Hematopoietic multipotent progenitor cell treated with erythropoietin and hydrocortisone succinate and interleukin-3 and kit ligand, for 17 days (in vitro differentiated cells): ENCODE results near the gene ARHGAP22.

Experiments used
- DNase-seq: peaks from one replicate; pipeline ENCODE4 v3.0.0-alpha.2; 2015; ENCODE audit warnings: low spot score

ARHGAP22 gene

DNA sequence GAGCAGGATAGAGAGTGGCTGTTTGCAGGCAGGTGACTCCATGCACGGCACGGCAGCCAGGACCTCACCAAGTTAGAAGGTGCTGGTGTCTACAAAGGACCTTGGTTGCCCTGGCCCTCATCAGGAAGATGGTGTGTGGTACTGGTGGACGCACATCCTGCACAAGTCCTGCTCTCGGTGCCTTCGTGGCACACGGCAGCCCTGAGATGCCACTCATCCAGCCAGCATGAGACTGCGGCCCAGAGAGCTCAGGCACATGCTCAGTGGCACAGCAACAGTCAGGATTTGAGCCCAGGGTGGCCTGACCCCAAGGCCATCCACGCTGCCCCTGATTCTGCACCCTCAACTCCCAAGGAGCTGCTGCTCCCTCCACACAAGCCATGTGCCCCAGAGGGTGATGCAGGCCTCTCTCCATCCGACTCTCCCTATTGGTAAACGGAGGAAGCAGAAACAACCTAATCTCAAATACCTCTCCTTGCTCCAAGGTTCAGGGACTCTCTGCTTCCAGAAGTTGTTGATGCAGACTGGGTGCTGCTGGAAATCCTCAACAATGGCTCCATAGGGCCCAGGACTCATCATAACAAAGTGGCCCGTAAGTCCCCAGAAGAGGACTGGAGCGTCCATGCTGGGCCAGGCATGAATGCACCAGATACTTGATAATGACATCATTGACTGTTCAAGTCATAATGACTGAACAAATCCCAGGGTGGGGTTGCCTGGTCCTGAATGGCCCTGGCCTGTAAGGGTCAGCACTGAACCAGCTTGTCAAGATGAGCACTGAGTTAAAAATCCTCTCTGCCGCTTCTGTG, 93.6 kb downstream of the ARHGAP22 start:
- DNase-seq = no peak

DNA sequence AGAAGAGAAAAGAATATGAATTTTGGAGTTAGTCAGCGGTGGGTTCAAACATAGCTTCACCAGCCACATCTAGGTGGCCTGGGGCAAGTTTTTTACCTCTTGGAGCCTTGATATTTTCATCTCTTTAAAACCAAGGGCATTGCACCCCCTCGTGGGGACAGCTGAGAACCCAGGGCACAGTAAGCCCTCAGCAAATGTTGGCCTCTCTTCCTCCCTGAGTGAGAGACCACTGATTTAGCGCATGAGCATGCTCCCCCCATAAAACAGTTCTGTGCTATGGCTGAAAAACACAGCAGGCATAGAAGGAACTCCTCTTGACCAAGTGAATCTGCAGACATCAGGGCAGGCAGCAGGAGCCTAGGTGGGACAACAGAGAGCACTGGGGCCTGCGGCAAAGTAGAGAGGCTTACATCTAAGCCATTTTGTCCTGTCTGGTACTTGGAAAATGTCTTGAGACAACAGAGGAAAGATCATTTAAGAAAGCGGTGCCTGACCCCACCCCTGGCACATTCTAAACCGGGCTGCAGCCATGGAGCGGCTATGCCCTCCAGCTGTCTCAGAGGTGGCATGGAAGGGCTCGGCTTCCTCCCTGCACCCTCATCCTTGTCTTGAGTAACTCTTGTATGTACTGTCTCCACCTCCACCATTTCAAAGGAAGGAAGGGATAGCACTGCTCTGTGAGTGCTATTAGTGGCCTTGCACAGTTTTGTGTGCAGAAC, 94.7 kb downstream of the ARHGAP22 start:
- DNase-seq = no peak

DNA sequence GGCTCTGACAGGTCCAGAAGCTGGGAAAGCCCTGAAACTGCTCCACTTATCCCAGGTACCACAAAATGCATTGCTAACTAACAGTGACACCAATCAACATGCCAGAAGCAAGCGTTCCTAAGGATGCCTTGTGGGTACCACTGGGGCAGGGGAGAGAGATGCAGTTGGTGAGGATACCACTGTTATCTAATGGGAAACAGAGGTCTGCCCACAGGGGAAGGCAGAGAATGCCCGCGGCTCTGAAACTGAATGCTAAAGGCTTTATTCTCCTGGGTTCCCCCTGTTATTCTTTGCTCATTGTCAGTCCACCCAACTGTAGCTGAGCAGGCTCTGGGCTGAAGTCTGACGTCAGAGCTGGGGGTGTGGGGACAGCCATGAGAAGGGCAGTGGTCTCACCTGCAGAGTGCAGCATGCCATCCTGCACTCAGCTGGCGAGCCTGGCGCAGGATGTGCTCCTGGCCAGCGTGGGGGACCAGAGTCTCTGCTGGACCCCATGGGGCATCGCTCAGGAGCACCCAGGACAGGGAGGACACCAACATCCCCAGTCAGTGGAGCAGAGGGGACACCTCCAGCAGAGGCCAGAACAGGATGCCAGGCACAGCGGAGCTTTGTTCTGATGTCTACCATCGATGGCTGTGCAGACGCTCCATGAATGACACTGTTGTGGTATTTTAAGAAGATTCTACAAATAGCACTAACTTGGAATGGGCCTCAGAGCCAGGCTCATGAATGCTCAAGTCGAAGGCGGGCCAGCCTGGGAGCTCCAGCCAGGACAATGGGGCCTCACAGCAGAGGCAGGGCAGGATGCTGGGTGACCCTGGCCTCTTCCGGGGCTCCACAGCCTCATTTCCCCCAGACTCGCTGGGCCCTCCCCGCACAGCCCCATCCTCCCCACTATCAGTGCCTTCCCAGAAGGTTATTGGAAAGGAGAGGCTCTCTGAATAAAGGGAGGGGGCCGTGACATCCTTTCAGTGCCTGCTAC, 95.8 kb downstream of the ARHGAP22 start:
- no peak for DNase-seq

DNA sequence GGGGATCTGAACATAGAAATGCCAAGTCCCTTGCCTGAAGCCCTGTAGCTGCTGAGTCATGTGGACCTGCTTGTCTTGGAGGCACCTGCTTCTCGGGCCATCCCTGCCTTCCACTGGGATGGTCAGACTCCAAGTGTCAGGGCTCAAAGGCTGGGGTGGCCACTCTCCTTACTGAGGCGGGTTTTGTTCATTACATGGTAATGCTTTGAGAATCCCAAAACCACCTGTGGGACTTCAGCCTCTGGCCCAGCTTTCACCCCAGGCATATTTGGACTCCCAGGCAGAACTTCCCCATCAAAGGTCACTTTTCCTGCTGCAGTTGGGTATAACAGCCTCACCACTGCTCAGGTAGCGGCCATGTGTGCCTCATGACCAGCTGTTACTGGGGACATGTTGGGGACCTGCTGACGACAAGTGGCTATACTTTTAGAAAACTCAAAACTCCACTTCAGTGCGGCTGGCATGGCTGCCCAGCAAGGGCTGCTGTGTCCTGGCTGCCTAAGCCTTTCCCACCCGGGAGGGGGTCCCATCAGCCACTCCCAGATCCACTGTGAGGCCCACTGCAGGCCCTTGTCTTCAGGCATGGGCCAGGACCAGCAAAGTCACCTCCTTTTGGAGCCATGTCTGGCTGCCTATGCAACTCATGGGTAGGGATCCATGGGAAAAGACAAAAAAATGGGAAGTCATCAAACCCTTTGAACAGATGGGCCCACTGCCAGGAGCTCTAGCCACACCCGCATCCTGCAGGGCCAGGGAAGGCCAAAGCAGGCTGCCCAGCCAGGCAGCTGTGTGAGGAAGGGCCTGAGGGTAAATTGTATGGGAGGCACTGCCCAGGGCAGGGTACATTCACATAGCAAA, 96.7 kb downstream of the ARHGAP22 start:
- DNase-seq = no peak

DNA sequence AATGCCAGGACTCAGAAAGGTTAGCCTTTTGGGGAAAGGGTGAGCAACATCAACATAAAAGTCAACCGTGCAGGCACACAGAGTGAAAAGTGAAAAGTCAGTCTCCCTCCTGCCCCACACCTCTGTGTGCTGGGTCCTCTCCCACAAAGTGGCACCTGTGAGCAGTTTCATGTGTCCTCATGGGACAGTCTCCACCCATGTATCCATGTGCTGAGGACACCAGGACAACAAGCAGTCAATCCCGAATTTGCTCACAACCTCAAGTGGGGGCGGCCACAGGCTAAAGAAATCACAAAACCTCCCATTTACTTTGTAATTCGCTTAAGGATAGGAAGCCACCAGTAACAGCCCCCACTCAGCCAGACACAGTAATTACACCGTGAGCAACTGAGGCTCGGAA, 97.4 kb downstream of the ARHGAP22 start:
- no peak for DNase-seq

DNA sequence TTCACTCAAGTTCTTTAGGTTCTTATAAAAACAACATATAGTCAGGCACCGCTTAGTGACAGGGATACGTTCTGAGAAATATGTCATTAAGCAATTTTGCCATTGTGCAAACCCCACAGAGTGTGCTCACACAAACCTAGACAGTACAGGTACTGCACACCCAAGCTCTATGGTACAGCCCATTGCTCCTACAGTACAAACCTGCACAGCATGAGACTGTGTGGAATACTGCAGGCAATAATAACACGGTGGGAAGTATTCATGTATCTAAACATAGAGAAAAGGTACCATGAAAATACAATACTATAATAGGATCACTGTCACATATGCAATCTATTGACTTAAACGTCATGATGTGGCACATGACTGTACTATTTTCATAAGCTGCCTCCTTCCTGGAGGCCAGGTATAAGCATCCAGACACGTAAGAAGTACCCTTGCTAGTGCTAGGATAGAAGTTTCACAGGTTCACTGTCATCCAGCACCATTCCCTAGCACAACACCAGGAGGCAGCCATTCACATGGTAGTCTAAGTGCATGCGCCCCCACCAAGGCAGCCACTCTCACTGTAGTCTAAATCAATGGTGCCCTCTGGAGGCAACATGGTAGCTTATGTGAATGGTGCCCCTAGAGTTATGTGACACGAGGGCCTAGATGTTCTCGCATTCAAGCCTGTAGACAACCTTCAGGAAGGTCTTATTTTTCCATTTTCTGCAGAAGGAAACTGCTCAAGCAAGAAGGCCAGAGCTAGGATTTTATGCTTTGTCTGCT, 98.5 kb downstream of the ARHGAP22 start:
- peak; percentile 57 for DNase-seq

DNA sequence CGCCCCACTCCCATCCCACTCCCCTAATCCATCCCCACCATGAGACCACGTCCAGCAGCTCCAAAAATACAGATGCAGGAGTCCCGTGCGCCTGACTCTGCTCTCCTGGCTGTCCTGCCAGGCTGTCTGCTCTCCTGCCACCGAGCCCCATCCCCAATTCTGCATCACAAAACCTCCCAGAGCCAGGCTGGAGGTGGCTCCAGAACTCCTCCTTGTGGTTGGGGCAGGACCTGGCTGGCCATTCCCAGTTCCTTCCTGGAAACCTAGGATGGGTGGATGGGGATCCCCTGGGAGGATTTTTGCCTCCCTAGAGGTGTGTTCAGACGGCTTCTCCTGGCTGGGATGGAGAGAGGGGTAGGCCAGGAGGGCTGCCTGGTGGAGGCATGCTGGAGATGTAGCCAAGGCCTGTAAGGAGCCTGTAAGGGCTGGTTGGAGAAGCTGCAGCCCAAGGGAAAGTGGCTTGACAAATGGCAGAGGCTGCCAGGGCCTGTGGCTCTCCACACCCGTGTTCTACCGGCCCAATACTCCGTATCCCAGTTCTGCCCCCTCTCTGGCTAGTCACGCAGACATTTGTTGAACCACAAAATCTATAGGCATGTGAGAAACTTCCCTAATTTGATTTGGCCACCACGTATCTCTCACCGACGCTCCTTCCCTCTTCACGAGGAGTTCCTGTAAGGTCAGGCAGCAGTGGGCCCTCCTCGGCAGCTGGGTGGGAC, 99.3 kb downstream of the ARHGAP22 start:
- DNase-seq = no peak

DNA sequence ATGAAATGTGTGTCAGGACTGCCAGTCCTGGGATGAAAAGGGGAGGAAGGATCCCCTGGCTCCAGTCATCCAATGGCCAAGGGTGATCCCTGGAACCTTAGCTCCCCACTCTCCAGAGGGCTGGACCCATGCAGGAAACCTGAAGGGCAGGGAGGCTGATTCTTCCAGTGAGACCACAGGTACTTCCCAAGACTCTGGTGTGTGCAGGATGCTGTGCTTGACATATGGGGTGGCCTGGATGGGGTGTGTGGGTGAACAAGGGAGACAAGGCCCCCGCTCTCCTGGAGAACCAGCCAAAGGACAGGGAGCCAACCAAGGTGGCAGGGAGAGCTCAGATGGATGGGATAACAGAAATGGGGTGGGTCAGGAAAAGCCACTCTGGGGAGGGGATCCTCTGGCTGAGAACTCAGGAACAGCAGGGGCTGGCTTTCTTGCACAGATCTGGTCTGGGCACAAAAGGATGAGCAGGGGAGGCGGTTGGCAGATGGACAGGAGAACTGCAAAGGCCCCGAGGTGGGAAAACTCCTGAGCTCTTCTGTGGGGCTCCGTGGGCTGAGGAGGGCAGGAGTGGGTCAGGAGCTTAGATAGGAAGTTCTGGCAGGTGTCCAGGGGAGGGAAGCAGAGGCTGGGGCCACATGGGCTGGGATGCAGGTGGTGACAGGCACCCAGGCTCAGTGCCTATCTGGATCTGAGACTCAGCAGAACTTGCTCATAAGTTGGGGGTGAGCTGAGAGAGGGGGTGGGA, 100.6 kb downstream of the ARHGAP22 start:
- DNase-seq = no peak

DNA sequence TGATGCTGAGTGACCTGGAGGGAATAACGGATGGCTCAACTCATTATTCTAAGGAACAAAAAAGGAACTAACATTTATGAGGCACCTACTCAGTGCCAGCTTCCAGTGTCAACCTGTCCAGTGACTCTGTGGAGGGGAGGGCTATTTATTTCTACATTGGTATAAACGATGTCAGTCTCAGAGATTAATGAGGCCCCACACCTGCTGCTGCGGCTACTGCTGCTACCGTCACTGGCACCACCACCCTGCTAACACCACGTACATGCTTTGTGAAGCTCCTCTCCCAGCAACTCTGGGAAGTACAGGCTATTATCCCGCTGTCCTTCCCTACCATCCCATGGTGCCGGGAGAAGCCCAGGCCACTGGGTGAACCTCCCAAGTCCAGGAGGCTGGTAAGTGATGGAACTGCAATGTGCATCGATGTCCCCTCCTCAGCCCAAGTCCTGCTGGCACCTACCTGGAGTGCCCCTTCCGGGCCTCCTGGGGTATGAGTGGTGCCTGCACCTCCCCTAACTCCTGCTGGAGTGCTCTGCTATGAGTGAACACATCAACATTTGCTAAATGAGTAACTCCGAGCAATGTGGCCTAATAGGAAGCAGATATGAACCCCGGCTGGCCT, 101.5 kb downstream of the ARHGAP22 start:
- no peak for DNase-seq

DNA sequence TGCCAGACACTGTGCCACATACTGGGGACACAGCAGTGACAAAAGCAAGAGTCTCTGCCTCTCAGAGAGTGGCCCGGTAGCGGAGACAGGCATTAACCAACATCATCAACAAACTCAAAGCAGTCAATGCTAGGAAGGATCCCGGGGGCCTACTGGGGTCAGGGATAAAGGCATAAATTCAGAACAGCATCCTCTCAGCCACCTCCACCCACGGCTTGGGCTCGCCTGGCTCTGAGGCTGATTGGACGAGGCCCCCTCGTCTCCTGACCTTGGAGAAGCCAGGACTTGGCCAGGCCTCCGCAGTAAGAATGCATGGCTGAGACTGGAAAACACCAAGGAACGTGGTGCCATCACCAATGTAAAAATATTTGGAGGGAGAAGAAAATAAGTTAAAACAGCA, 102.1 kb downstream of the ARHGAP22 start:
- no peak for DNase-seq

DNA sequence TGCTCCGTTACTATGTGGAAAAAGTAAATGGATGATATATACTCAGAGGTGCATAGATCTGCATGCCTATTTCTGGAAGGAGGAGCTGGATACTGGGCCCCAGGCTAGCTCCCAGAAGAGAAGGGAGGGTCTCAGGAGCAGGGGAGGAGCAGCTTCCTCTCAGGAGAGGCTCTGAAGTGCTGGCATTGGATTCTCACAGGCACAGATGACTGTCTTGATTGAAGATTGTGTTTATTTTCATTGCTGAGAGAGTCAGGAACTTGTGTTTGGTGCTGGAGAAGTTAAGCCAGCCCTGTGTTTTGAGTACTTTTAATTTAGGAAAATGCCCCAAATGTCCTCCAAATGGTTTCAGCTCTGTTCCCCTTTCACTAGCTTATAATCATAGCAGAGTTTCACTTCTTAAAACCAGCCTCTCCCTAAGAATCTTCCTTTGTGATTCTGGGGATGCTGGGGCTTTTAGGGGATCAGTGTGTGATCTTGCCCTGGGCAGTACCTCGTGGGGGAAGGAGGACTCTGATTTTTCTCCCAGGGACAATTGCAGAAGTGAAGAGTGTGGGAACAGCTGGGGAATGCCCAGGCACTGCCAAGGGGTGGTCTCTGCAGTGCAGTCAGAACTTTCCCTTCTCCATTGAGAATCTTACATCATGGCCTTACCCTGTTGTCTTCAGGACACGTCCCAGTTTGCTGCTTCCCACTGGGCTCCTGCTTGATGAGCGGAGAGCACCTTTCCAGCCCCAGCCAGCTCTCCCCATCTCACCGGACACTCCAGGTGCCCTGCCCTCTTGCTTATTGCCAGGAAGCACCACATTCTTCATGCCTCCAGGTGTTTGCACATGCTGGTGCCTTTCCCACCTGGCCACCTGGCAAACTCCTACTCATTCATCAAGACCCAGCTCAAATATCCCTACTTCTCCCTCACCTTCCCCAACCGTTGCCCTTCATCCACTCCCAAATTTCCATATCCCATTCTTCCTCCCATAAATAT, 102.8 kb downstream of the ARHGAP22 start:
- no peak for DNase-seq

DNA sequence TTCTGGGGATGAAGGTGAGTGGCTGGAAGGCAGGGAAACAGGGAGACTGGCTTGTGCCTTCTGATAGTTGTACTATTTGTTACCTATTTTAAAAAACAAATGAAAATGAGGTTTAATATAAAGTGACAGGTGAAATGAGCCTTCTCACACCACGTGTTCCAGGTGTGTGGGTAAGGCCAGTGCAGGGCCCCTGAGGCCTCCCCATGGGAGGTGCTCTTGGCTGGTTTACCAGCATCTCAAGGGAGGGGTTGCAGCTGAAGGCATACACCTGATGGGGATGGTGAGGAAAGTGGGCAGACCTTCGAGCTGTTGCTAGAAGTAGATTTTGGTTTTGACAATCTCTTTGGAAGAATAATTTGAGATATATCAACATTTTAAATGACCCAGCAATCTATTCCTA, 103.6 kb downstream of the ARHGAP22 start:
- DNase-seq = no peak

DNA sequence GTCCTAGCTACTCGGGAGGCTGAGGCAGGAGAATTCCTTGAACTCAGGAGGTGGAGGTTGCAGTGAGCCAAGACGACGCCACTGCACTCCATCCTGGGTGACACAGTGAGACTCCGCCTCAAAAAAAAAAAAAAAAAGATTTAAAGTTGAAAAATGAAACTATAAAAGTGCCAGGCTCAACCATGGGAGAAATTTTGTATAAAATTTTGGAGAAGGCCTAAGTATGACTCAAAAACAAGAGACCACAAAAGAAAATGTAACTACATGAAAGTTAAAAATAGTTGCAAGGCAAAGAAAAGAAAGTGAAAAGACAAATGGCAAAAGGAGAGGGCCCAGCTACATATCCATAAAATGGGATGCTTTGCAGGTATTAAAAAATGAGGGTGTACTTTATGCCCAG, 104.1 kb downstream of the ARHGAP22 start:
- no peak for DNase-seq

DNA sequence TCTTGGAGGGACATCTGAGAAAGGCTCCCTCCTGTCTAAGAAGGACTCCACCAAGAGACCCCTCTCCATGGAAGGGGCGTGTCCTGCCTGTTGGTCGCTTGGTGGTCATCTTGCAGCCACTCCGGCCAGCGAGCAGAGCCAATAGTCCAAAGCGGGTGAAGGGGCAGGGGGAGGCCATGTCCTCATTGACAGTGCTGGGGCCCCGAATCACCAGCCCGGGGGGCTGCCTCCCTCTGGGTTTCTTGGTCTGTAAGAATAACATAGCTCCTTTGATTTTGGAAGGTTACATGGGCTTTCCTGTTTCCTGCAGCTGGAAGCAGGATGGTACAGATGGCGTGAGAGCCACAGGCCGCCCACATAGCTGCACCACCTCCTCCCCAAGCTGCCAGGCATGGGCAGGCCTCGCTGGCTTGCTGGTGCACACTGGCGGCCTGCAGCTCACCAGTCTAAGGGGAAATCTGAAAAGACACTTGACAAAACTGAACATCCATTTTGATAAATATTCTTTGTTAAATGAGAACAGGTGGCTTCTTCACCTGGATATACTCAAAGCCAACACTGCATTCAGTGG, 105.8 kb downstream of the ARHGAP22 start:
- DNase-seq = no peak

DNA sequence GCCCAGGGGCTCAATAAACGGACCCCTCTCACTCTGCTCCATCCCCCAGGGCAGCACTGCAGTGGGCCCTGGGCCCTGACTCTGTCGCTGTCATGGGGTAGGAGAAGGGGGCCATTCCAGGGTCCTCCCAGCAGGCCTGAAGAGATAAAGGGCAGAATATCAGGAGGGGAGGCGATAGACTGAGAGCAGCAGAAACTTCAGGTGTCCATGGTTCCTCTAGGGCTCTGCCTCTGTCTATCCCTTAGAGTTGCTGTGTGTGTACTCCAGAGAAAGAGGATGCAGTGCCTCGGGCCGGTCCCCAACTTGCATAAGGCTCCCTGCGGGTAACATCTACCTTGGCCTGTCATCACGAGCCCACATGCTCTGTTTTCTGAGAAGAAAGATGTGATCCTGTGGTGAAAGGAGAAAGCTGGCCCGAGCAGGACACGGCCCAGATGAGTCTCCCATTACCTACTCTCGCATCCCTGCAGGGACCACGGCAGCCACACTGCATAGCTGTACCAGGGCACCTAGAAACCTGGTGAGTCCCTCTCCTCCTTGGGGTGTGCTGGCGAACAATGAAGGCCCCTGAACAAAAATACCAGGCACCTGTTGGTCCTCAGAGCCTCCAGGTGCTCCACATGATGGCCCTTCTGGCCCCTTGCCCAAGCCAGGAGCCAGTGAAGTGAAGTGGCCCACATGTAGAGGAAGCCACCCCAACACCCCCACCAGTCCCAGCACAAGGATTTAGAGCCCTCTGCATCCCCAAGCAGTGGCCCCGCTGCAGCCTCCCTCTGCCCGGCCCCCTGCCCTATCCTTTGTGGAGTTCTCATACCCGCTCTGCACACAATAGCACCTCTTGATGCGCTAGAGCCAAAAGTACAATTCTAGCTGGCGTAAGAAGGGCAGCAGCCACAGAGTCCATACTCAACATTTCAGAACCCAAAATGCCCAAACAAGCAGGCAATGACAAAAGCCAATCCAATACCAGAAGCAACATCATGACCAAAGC, 106.8 kb downstream of the ARHGAP22 start:
- DNase-seq = no peak
